Stimulated activated naive CD8-positive, alpha-beta T cell treated with anti-CD3 and anti-CD28 coated beads, Interleukin-15, amount 100 ng/mL, for 72 hours (primary cell): ENCODE measurements around the gene BRMS1.
"Not testable (repeated sequence)": the region's sequence is repeated elsewhere in the genome, so short reads cannot be mapped to it uniquely, and the experiment has no call there.

Experiments used
- ATAC-seq: fragments of 150-1000 bp; cut with Tn5 transposase; 2 replicates; pipeline ENCODE4 v1.10.0; 2021; ENCODE audit warnings: mild to moderate bottlenecking, moderate library complexity
- DNase-seq, 2 donors: peaks; one replicate each; pipeline ENCODE4 v3.0.0; 2021 to 2022
- H3K27ac Mint-ChIP-seq, 2 donors: one replicate each; pipeline ENCODE4 v1.8.0; 2022; ENCODE audit warnings: mild to moderate bottlenecking in 2 of 2, mixed read lengths in 2 of 2, moderate library complexity in 2 of 2
- H3K27me3 Mint-ChIP-seq: one replicate; pipeline ENCODE4 v1.8.0; 2022; ENCODE audit warnings: mixed read lengths
- H3K4me1 Mint-ChIP-seq: one replicate; pipeline ENCODE4 v1.8.0; 2022; ENCODE audit warnings: mild to moderate bottlenecking, mixed read lengths
- H3K4me3 Mint-ChIP-seq, 2 donors: one replicate each; pipeline ENCODE4 v1.8.0; 2022; ENCODE audit warnings: mild to moderate bottlenecking in 2 of 2, mixed read lengths in 2 of 2, moderate library complexity in 1 of 2
- H3K9me3 Mint-ChIP-seq, 2 donors: one replicate each; pipeline ENCODE4 v1.8.0; 2022; ENCODE audit warnings: mixed read lengths in 2 of 2

Gene BRMS1

DNA sequence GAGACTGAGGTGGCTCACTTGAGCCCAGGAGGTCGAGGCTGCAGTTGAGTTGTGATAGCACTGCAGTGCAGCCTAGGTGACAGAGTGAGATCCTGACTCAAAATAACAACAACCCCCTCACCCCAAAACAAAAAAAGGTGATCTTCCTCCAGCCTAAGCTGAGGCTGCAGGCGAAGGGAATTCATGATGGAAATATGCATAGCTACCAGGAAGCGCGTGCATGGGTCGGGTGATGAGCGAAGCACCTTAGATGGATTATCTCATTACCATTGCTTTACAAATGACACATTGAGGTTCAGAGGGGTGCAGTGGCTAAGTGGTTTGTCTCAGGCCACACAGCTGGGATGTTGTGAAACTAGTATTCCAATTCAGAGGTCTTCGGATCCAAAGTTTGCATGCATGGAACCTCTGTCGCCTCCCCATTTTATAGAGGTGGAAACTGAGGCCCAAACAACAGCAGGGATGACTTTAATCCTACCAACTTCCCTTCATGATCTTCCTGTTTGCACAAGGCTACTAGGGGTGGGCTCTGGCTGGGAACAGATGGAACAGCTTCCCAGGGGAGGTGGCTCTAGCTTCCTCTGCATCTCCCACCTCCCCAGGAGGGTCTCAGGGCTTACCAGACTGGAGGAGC lies 22.1 kb upstream of the BRMS1 start:
- peaks cover 22% of the 10 kb centered on the region for H3K4me1 Mint-ChIP-seq
- H3K4me3 Mint-ChIP-seq = no peak overlapping the region
- H3K27me3 Mint-ChIP-seq = no peaks in the 10 kb centered on the region
- H3K27ac Mint-ChIP-seq = no peak overlapping the region
- ATAC-seq = no peak
- H3K9me3 Mint-ChIP-seq = no peaks in the 10 kb centered on the region
- DNase-seq = no peak

DNA sequence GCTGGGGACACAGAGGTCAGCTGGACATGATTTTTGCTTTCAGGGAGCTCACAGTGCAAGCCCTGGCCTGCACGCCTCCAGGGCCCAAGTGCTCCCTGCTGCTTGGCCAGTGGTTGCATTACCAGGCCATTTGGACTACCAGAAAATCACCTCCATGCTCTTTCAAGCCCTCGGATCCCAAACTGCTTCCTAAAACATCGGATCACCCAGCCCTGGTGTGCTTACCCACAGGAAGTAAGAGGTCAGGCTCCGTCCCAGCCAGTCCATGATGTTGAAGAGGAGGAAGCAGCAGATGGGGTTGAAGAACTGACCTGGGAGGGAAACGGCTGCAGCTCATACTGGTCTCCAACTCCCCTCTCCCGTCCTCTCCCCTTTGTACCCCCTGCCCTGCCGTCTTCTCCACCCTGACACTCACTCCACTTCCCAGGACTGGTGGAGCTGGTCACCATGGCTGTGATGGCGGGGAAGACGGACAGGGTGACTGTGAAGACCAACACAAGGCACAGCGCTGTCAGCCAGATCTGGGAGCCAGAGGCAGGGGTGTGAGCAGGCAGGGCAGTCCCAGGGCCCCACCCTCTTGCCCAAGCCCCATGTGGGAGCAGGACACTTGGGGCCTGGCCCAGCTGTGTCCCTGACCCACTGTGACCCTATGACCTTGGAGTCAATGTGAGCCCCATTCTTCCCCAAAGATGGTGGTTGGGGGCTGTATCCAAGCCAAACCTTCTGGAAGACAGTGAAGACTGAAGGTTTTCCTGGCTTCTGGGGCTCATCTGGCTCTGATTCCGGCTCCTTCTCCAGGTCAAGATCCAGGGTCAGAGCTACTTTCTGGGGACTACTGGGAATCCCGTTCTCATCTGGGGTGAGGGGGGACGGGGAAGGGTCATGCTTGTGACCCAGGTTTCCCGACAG lies 21.1 kb upstream of the BRMS1 start:
- ATAC-seq (no peak), DNase-seq (no peak)
- no peak overlapping the region for H3K4me3 Mint-ChIP-seq
- no peaks in the 10 kb centered on the region for H3K27me3 Mint-ChIP-seq
- no peak overlapping the region for H3K27ac Mint-ChIP-seq
- no peaks in the 10 kb centered on the region for H3K9me3 Mint-ChIP-seq
- peaks cover 20% of the 10 kb centered on the region for H3K4me1 Mint-ChIP-seq

- DNase-seq (no peak), ATAC-seq (no peak)
- H3K9me3 Mint-ChIP-seq = no peaks in the 10 kb centered on the region
- no peaks in the 10 kb centered on the region for H3K27me3 Mint-ChIP-seq
- peaks cover 12% of the 10 kb centered on the region for H3K4me1 Mint-ChIP-seq
- no peak overlapping the region for H3K27ac Mint-ChIP-seq
- H3K4me3 Mint-ChIP-seq = no peak overlapping the region
Measured at GRCh38 chr11:66365166-66365565, 20.3 kb upstream of the BRMS1 start.

DNA sequence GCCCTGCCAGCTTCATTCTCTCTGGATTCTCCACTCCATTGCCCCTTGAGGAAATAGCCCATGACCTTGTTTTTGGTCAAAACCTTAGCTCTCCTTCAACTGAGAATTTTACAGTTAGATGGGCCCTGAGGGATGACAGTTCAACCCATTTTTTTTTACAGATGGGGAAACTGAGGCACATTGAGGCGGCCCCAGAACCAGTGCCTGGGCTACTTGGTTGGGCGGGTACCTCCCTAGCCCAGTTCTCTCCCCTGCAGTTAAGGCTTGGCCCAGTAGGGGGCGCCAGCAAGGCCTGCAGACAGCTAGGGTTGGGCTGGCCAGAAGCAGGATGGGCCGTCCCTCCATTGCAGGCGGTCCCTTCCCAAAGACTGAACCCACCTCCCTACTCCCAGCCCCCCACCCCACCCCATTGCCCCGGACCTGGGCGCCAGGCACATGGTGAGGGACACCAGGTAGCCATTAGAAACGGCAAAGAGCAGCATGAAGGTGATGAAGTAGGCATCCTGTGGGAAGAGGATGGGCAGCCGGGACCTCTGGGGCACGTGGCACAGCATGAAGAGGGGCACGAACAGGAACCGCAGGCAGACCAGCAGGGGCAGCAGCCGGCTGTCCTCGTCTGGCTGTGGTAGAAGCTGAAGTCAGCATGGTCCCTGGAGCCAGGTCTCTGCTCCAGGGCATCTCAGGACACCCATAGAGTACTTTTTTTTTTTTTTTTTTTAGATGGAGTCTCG lies 19.1 kb upstream of the BRMS1 start:
- Mint-ChIP-seq H3K27me3 (no peaks in the 10 kb centered on the region), H3K4me3 (no peak overlapping the region), H3K4me1 (peaks cover 5% of the 10 kb centered on the region), H3K9me3 (no peaks in the 10 kb centered on the region), H3K27ac (peak overlapping the region in 1 of 2 donors; percentile 48)
- ATAC-seq = peak; percentile 75
- peak; percentile 75 to 77 for DNase-seq

- Mint-ChIP-seq H3K9me3 (no peaks in the 10 kb centered on the region), H3K4me1 (peaks cover 5% of the 10 kb centered on the region), H3K27ac (no peak overlapping the region), H3K4me3 (no peak overlapping the region), H3K27me3 (no peaks in the 10 kb centered on the region)
- no peak for ATAC-seq
- DNase-seq = no peak
Measured at GRCh38 chr11:66363187-66363601, 18.3 kb upstream of the BRMS1 start.

GRCh38 chr11:66362481-66363147 lies 17.7 kb upstream of the BRMS1 start:
- no peak overlapping the region for H3K27ac Mint-ChIP-seq

DNA sequence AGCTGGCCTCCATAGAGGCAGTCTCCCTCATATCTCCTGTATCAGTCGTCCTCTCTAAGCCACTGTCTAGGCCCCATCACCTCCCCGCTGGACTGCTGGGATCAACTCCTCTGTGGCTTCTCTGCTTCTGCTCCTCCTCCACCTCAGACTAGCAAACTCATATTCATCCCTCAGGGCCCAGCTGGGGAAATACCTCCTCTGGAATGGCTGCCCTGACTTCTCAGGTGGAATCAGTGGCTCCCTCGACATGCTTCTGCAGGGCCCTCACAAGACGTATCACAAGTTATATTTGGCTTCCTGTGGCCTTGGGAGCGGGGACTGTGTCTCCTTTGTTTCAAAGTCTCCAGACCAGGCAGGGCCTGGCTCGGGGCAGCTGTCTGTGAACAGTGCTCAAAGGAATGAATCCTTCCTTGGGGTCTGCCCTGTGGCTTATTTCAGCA lies 16.6 kb upstream of the BRMS1 start:
- H3K27me3 Mint-ChIP-seq = no peaks in the 10 kb centered on the region

More at GRCh38 chr11:66362481-66363147, 17.7 kb upstream of the BRMS1 start:
- H3K4me1 Mint-ChIP-seq = peaks cover 5% of the 10 kb centered on the region
- no peak overlapping the region for H3K4me3 Mint-ChIP-seq
- DNase-seq (no peak), ATAC-seq (no peak)
- H3K27me3 Mint-ChIP-seq = no peaks in the 10 kb centered on the region
- no peaks in the 10 kb centered on the region for H3K9me3 Mint-ChIP-seq

DNA sequence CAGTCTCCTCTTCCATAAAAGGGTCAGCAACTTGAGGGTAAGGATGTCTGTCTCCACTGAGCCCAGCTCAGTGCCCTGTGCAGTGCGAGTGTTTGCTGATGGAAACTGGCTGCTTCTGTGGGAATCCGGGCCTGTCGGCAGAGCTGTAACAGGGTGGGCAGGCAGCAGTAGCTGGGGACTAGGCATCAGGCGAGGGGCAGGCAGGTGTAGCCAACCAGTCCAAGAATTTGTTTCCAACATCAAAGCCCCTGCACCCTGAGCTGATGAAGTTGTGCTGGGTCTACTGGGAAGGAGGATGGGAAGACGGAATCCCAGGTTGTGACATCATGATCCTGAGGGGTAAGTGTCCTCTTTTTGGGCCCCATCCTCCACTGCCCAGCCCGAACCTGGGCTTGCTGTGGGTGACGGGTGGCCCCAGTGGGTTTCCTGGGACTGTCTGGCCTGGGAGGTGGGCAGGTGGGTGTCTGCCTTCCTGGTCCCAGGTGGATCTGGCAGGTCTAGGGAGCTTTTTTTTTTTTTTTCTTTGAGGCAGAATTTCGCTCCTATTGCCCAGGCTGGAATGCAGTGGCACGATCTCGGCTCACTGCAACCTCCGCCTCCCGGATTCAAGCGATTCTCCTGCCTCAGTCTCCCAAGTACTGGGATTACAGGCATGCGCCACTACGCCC lies 15.6 kb upstream of the BRMS1 start:
- Mint-ChIP-seq H3K4me1 (peaks cover 5% of the 10 kb centered on the region), H3K27me3 (no peaks in the 10 kb centered on the region), H3K9me3 (no peaks in the 10 kb centered on the region), H3K4me3 (no peak overlapping the region), H3K27ac (no peak overlapping the region)
- no peak for DNase-seq
- no peak for ATAC-seq

More for the DNA sequence above, 16.6 kb upstream of the BRMS1 start:
- DNase-seq = no peak
- Mint-ChIP-seq H3K4me3 (no peak overlapping the region), H3K4me1 (peaks cover 5% of the 10 kb centered on the region), H3K27ac (peak overlapping the region in 1 of 2 donors; percentile 38), H3K9me3 (no peaks in the 10 kb centered on the region)
- no peak for ATAC-seq

DNA sequence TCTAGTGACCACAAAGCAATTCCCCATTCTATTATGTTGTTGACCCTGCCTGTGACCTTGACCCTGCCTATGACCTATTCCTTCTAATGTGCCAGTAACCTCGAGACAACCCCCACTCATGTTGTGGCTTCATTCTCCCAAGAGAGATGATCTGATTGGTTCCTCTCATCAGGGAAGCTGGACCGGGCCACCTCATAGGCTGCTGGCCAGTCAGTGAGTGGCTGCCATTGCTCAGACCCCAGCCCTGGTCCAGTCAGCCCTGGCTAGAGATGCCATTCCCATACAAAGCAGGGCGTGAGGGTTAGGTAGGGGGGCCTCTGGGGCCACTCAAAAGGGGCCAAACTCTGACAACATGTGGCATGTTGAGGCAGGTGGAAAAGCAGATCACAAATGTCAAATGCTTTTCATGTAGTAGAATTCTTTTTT lies 14.8 kb upstream of the BRMS1 start:
- ATAC-seq (no peak), DNase-seq (no peak)
- H3K27me3 Mint-ChIP-seq = no peaks in the 10 kb centered on the region
- no peak overlapping the region for H3K4me3 Mint-ChIP-seq
- no peak overlapping the region for H3K27ac Mint-ChIP-seq
- no peaks in the 10 kb centered on the region for H3K9me3 Mint-ChIP-seq
- peaks cover 5% of the 10 kb centered on the region for H3K4me1 Mint-ChIP-seq

GRCh38 chr11:66350560-66351235 lies 5.8 kb upstream of the BRMS1 start:
- H3K9me3 Mint-ChIP-seq, ATAC-seq, H3K27me3 Mint-ChIP-seq, DNase-seq, H3K4me3 Mint-ChIP-seq: not testable (repeated sequence)
- peak overlapping the region in 1 of 2 donors; percentile 4 for H3K27ac Mint-ChIP-seq
- peaks cover 27% of the 10 kb centered on the region for H3K4me1 Mint-ChIP-seq

DNA sequence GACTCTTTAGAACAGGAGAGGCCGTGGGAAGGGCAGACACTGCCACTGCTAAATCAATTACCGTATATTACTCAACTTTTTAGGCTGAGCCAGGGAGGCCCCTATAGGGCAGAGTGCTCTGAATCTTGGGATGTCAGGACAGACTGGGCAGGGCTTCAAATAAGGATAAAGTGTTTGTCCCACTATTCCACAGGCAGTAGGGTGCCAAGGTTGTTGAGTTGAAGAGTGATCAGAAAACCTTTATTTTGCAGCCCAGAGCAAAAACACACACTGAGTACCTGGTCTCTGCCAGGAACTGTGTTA lies 4.1 kb upstream of the BRMS1 start:
- no peaks in the 10 kb centered on the region for H3K27me3 Mint-ChIP-seq
- no peak overlapping the region for H3K4me3 Mint-ChIP-seq
- peaks cover 43% of the 10 kb centered on the region for H3K4me1 Mint-ChIP-seq
- peak overlapping the region in 1 of 2 donors; percentile 100 for H3K27ac Mint-ChIP-seq
- H3K9me3 Mint-ChIP-seq = no peaks in the 10 kb centered on the region
- ATAC-seq (no peak), DNase-seq (no peak)

- no peaks in the 10 kb centered on the region for H3K9me3 Mint-ChIP-seq
- ATAC-seq (peak; percentile 85), DNase-seq (peak; percentile 93 to 94)
- peaks cover 57% of the 10 kb centered on the region for H3K4me1 Mint-ChIP-seq
- peak within 1 kb of the TSS; percentile 97 to 100 for H3K27ac Mint-ChIP-seq
- H3K4me3 Mint-ChIP-seq = peak within 1 kb of the TSS; percentile 84 to 92
- no peaks in the 10 kb centered on the region for H3K27me3 Mint-ChIP-seq
Measured at GRCh38 chr11:66347425-66348276, 2.7 kb upstream of the BRMS1 start, which contains the start of gene B4GAT1. B4GAT1 (minus strand) TSS chr11:66347629; CDS start chr11:66347545, 84 bp downstream.

DNA sequence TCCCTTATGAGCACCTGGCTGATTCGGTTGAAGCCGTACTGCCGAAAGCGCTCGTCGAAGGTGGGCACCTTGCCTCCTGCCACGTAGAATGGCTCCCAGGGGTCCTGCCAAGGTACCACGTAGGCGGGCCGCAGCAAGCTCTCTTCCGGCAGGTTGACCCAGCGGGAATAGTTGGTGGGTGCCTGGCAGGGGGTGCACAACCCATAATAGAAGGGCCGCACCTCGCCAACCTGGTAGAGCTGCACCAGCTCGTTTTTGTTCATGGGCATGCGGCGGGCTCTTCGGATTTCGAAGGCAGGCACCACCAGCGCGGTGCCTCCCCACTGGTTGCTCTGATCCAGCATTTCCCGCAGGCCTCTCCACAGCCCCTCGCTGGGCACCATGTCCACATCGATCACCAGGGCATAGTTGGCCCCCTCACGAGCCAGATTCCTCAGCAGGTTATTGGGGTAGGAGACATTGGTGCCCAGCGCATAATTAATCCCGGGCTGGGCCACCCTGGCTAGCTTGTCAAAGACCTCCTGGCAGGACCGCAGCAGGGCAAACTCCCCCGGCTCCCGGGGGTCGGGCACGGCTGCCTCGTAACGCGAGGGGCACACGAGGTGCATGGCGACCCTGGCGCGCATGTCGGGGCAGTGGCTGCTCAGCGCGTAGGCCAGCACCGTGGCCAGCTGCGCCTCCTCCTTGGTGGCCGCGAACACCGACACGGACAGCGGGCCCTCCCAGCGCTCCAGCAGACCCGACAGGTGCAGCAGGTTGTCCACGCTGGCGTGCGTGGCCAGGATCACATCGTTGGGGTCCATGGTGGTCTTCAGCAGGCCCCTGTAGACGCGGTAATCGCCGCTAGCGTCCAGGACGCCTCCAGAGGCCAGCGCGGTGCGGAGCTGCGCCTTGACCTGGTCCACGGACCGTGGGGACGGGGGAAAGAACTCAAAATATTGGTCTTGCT lies 1.8 kb upstream of the BRMS1 start:
- no peak for DNase-seq

More for the DNA sequence above, 1.8 kb upstream of the BRMS1 start:
- Mint-ChIP-seq H3K9me3 (no peaks in the 10 kb centered on the region), H3K27ac (peak overlapping the region; percentile 67 to 81), H3K4me1 (peaks cover 59% of the 10 kb centered on the region), H3K4me3 (peak overlapping the region; percentile 84 to 92), H3K27me3 (no peaks in the 10 kb centered on the region)
- no peak for ATAC-seq
